ACC112 (cell line): ENCODE results near the gene OSBPL10.

Experiments used
- H2AFZ ChIP-seq: fragments of 200-600 bp; sonication (generic); one replicate; pipeline ENCODE4 v1.6.0; 2017; ENCODE audit warnings: antibody characterized with exemption, low read length; ENCODE audit not compliant: unreplicated experiment
- H3K27ac ChIP-seq: fragments of 200-600 bp; sonication (generic); 2 replicates; pipeline ENCODE4 v1.5.1; 2014; ENCODE audit warnings: low read depth, mild to moderate bottlenecking, antibody characterized with exemption, low read length, moderate library complexity
- H3K27me3 ChIP-seq: fragments of 200-600 bp; sonication (generic); 2 replicates; pipeline ENCODE4 v1.6.1; 2014; ENCODE audit warnings: mild to moderate bottlenecking, antibody characterized with exemption, low read length, moderate library complexity, mixed read lengths; ENCODE audit not compliant: insufficient read depth
- H3K36me3 ChIP-seq: fragments of 200-600 bp; sonication (generic); 2 replicates; pipeline ENCODE4 v1.6.1; 2016; ENCODE audit warnings: mild to moderate bottlenecking, antibody characterized with exemption, low read length, moderate library complexity, mixed read lengths; ENCODE audit not compliant: insufficient read depth
- H3K4me1 ChIP-seq: fragments of 200-600 bp; sonication (generic); one replicate; pipeline ENCODE4 v1.6.1; 2016; ENCODE audit warnings: low read length, mixed read lengths; ENCODE audit not compliant: insufficient read depth, unreplicated experiment, control insufficient read depth
- H3K4me3 ChIP-seq: fragments of 200-600 bp; sonication (generic); 2 replicates; pipeline ENCODE4 v1.5.1; 2014; ENCODE audit warnings: mild to moderate bottlenecking, low read depth, low read length
- H3K79me2 ChIP-seq: fragments of 200-600 bp; sonication (generic); one replicate; pipeline ENCODE4 v1.6.0; 2016; ENCODE audit warnings: low read length; ENCODE audit not compliant: control insufficient read depth, unreplicated experiment, insufficient read depth

The OSBPL10 gene

GRCh38 chr3:31728403-31728802 lies 252.7 kb downstream of the OSBPL10 start:
- Histone ChIP-seq H3K4me1 (no peaks in the 10 kb centered on the region), H3K36me3 (no peaks in the 10 kb centered on the region), H3K27ac (no peak overlapping the region), H3K79me2 (no peaks in the 10 kb centered on the region), H3K4me3 (no peak overlapping the region), H3K27me3 (no peaks in the 10 kb centered on the region), H2AFZ (no peak overlapping the region)

- Histone ChIP-seq H3K79me2 (no peaks in the 10 kb centered on the region), H3K36me3 (no peaks in the 10 kb centered on the region), H3K4me1 (no peaks in the 10 kb centered on the region), H3K27me3 (no peaks in the 10 kb centered on the region), H2AFZ (no peak overlapping the region), H3K27ac (no peak overlapping the region), H3K4me3 (no peak overlapping the region)
Measured at GRCh38 chr3:31725976-31726375, 255.1 kb downstream of the OSBPL10 start.

GRCh38 chr3:31725568-31725967 lies 255.5 kb downstream of the OSBPL10 start:
- H2AFZ ChIP-seq = no peak overlapping the region
- no peaks in the 10 kb centered on the region for H3K4me1 ChIP-seq
- H3K79me2 ChIP-seq = no peaks in the 10 kb centered on the region
- H3K27me3 ChIP-seq = no peaks in the 10 kb centered on the region
- no peak overlapping the region for H3K27ac ChIP-seq
- no peak overlapping the region for H3K4me3 ChIP-seq
- no peaks in the 10 kb centered on the region for H3K36me3 ChIP-seq

DNA sequence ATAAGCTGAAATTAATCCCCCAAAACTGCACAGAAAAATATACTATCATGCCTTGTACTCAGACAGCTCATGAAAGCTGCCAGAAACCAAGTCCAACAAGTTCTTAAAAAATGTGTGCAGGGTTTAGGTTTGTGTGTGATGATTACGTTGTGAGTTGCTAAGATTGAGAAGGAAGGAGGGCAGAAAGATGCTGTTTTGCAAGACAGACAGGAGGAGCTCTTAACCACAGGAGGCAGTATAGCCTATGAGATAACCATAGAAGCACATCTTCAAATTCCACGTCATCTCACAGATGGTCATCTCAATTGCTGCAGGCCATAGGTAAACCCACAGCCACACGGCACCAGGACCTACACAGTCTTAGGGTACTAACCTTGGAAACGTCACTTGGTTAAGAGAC lies 256.4 kb downstream of the OSBPL10 start:
- H3K27ac ChIP-seq = no peak overlapping the region
- no peaks in the 10 kb centered on the region for H3K27me3 ChIP-seq
- H3K4me1 ChIP-seq = no peaks in the 10 kb centered on the region
- no peaks in the 10 kb centered on the region for H3K36me3 ChIP-seq
- no peak overlapping the region for H2AFZ ChIP-seq
- no peaks in the 10 kb centered on the region for H3K79me2 ChIP-seq
- no peak overlapping the region for H3K4me3 ChIP-seq

DNA sequence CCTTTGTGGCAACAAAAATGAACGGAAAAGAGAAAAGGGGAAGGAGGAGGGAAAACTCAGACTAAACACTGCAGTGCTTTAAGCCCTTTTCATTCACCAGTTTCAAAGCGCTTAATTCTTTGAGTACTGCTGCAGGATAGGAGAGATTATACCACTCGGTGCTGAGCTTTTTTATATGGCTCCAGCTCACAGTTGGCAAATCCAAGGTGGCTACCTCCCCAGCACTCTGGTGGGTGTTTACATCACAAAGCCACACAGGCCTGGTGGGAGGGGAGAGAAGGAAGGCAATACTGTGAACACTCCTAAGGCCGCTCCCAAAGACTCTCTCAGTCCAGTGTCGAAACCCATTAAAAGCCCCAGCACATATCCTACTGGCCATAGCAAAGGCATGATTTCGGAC lies 256.9 kb downstream of the OSBPL10 start:
- H3K27me3 ChIP-seq = no peaks in the 10 kb centered on the region
- H3K79me2 ChIP-seq = no peaks in the 10 kb centered on the region
- no peak overlapping the region for H3K27ac ChIP-seq
- H3K4me3 ChIP-seq = no peak overlapping the region
- no peaks in the 10 kb centered on the region for H3K4me1 ChIP-seq
- H3K36me3 ChIP-seq = no peaks in the 10 kb centered on the region
- H2AFZ ChIP-seq = no peak overlapping the region

DNA sequence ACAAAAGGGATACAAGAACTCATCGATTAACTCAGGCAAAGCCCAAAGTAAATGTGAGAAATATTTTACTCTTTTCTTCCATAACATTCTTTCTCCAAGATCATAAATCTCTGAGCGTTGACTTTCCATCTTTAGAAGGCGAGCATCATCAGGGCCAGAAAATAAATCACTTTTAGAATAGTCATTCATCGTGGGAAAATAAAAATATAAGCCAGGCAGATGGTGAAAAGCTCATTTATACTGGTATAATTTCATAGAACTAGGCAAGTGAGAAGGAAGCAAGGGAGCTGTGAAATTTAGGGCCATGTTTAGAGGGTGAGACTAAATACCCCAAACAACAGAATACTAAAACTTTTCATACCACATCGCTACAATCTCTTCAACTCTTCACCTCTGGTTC lies 257.4 kb downstream of the OSBPL10 start:
- Histone ChIP-seq H3K4me1 (peaks cover under 1% of the 10 kb centered on the region), H3K36me3 (no peaks in the 10 kb centered on the region), H3K4me3 (no peak overlapping the region), H3K27ac (no peak overlapping the region), H3K27me3 (no peaks in the 10 kb centered on the region), H3K79me2 (no peaks in the 10 kb centered on the region), H2AFZ (no peak overlapping the region)

DNA sequence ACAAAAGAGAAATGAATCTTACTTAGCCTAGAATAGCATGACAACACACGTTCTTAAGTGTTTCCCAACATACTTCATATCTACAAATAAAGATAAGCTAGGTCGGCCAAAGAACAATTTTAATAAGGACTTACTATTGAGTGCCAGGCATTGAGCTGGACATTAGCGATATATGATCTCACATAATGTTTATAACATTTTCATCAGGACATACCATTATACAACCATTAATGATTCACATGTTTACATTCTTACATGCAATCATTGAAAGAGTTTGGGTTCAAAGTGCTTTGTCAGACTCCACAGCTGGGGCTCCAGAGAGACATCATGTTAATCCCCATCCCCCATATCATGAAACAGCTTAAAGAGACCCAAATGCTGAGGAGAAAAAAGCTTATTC lies 259.4 kb downstream of the OSBPL10 start:
- Histone ChIP-seq H3K36me3 (no peaks in the 10 kb centered on the region), H3K4me3 (no peak overlapping the region), H3K27me3 (no peaks in the 10 kb centered on the region), H3K4me1 (peaks cover 6% of the 10 kb centered on the region), H2AFZ (no peak overlapping the region), H3K27ac (no peak overlapping the region), H3K79me2 (no peaks in the 10 kb centered on the region)

- no peaks in the 10 kb centered on the region for H3K27me3 ChIP-seq
- H3K36me3 ChIP-seq = no peaks in the 10 kb centered on the region
- H3K27ac ChIP-seq = no peak overlapping the region
- peaks cover 6% of the 10 kb centered on the region for H3K4me1 ChIP-seq
- H2AFZ ChIP-seq = no peak overlapping the region
- no peaks in the 10 kb centered on the region for H3K79me2 ChIP-seq
- no peak overlapping the region for H3K4me3 ChIP-seq
Measured at GRCh38 chr3:31714495-31715280, 266.4 kb downstream of the OSBPL10 start.

- H3K4me1 ChIP-seq = peaks cover 6% of the 10 kb centered on the region
- H3K27ac ChIP-seq = no peak overlapping the region
- H3K79me2 ChIP-seq = no peaks in the 10 kb centered on the region
- no peak overlapping the region for H2AFZ ChIP-seq
- H3K4me3 ChIP-seq = no peak overlapping the region
- H3K36me3 ChIP-seq = no peaks in the 10 kb centered on the region
- no peaks in the 10 kb centered on the region for H3K27me3 ChIP-seq
Measured at GRCh38 chr3:31713816-31714215, 267.2 kb downstream of the OSBPL10 start.

DNA sequence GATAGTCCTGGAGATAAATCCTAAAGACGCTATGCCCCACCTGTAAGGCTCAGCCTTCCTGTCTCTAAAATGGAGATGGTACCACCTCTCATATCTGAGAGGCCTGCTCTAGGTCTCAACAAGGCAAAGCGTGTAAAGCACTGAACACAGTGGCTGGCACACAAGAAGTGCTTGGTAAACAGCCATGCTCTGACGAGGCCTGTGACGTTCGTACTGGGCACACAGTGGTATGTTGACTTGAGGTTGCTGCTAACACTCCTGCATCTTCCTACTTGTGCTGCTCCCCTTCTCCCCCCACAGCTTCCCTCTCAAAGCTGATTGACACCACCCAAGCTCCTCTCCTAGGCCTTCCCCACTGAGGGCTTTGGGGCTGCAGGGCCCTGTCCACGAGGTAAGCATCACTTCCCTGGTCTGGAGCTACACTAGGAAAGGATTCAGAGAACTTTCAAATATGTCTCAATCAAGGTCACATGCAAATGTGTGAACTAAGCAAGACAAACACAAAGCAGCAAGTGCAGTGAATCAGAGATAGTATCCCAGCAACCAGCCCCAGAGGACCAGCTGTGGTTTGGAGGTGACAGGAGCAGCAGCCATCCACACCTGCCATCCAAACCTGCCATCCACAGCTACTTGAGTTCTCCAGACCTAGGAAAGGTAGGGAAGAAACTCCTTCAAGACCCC lies 270.8 kb downstream of the OSBPL10 start:
- Histone ChIP-seq H2AFZ (no peak overlapping the region), H3K27me3 (no peaks in the 10 kb centered on the region), H3K27ac (no peak overlapping the region), H3K4me1 (peaks cover 2% of the 10 kb centered on the region), H3K79me2 (no peaks in the 10 kb centered on the region), H3K36me3 (no peaks in the 10 kb centered on the region), H3K4me3 (no peak overlapping the region)

- no peaks in the 10 kb centered on the region for H3K27me3 ChIP-seq
- no peak overlapping the region for H3K4me3 ChIP-seq
- H3K36me3 ChIP-seq = no peaks in the 10 kb centered on the region
- H2AFZ ChIP-seq = no peak overlapping the region
- H3K4me1 ChIP-seq = peaks cover 9% of the 10 kb centered on the region
- no peak overlapping the region for H3K27ac ChIP-seq
- no peaks in the 10 kb centered on the region for H3K79me2 ChIP-seq
Measured at GRCh38 chr3:31709526-31709925, 271.5 kb downstream of the OSBPL10 start.
